Erythroblast (primary cell): ENCODE results near the gene KSR1.
"Not testable (repeated sequence)": the region's sequence is repeated elsewhere in the genome, so short reads cannot be mapped to it uniquely, and the experiment has no call there.

ENCODE experiments used
- DNase-seq, 2 experiments: peaks; one replicate each; lab custom pipeline; 2025; lab: John Stamatoyannopoulos, UW
- GATA1 ChIP-seq: IDR thresholded peaks from 2 replicates; pipeline ENCODE4 v1.6.1; 2011; ENCODE audit warnings: low read depth, mild to moderate bottlenecking, control low read depth, low read length, moderate library complexity
- POLR2A ChIP-seq: IDR thresholded peaks from 2 replicates; pipeline ENCODE4 v1.6.1; 2011; ENCODE audit warnings: mild to moderate bottlenecking, low read length

KSR1 gene

DNA sequence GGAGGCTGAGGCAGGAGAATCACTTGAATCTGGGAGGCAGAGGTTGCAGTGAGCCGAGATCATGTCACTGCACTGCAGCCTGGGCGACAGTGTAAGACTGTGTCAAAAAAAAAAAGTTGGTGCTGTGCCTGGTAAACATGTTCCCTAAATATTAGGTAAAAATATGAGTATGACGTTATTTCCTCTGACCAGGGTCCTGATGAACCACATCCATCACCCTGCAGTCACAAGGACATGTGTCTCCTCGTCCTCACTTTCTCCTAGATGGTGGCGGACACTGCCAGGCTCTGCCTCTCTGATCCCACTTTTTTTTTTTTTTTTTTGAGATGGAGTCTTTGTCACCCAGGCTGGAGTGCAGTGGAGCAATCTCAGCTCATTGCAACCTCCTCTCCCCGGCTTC, 203.4 kb downstream of the KSR1 start:
- TF ChIP-seq GATA1 = no peak
- no peak for TF ChIP-seq POLR2A
- no peak for DNase-seq

DNA sequence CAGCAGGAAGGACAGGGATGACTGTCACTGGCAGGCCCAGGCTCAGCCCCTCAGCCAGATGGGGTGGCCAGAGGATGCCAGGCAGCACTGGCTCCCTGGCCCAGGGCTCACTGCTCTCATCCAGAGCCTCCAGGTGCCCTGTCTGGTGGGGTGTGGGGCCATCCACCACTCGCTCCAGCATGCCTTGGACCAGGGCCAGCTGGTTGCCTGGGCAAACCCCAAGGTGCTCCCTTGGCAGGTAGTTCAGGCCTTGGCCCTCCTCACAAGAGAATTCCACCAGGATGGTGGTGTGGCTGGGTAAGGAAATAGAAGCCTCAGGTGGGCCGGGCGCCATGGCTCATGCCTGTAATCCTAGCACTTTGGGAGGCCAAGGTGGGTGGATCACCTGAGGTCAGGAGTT, 204.2 kb downstream of the KSR1 start:
- no peak for DNase-seq
- TF ChIP-seq POLR2A = no peak
- no peak for TF ChIP-seq GATA1

DNA sequence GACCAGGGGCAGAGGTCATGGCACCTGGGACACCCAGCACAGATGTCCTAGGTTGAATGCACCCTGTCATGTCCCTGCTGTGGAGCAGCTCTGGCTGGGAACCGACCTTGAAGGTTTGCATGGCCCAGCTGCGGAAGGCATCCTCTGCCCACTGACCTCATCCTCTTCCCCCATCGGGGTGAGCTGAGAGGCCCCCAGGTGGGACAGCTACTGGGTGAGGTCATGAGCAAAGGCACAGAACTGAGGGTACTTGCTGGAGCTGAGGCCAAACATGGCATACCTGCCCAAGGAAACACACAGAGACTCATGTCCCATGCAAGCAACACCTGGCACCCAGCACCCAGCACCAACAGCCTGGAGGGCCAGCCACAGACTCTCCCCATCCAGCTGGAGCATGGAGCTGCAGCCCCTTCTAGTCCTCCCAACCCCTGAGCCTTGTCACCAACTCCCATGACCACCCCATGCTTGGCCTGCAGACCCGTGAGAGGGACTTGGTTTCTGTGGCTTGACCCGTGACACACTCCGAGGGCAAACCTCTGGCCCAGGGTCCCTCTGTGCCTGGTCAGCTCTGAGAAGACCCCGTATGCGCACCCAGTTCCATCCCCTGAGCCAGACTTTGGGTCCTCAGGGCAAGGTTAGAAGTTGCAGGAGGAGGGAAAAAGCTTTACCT, 207.8 kb downstream of the KSR1 start:
- no peak for DNase-seq
- TF ChIP-seq POLR2A = no peak
- TF ChIP-seq GATA1 = no peak

DNA sequence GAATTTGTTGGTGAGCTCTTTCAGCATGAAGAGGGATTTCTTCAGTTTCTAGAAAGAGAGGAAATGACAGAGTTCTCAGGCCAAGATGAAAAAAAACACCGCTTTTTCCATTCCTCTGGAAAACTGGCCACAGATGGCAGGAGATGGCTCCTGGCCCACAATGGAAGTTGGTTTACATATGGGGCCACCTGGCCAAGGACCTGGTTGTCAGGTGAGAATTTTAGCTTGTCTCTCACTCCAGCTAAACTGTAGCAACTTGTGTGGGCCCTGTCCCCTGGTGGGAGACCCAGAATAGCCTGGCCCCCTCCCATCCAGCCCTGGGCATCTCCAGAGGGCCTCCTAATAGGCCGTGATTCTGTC, 208.3 kb downstream of the KSR1 start:
- TF ChIP-seq POLR2A = no peak
- no peak for TF ChIP-seq GATA1

DNA sequence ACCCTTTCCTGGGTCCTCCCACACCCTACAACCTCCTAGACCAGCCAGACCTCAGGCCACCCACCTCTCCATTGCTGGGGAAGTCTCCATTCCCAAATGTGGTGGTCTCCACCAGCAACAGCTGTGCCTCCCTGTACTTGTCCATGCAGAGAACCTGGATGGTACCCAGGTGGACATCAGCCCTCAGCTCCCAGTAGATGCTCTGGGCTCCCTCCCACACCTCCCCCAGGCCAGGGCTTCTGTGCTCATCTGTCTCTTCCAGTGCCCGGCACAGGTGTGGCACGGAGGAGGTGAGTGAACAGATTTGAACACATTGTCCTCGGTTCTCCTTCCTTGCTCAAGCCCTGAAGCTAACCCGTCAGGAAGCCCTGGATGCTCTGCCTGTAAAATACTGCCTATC, 209.3 kb downstream of the KSR1 start:
- DNase-seq = no peak
- TF ChIP-seq POLR2A = no peak
- TF ChIP-seq GATA1 = no peak

More for the DNA sequence above, 208.3 kb downstream of the KSR1 start:
- DNase-seq = no peak

DNA sequence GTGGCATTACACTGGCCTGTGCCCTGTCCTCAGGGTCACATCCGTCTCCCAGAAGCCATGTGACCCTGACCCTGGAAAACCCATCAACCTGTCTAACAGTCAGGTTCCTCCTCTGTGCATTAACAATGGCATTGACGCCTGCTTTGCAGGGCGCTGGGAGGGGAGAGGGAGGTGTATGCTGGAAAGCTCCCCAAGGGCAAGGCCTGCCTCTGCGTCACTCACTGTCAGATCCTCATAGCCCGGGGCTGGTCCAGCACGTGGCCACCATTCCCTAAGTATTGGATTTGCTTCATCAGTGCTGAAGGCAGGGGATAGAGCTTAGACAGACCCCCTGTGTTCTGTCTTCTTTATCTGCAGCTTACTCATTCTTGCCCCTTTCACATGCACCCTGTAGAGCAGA, 210.0 kb downstream of the KSR1 start:
- DNase-seq = not testable (repeated sequence)

DNA sequence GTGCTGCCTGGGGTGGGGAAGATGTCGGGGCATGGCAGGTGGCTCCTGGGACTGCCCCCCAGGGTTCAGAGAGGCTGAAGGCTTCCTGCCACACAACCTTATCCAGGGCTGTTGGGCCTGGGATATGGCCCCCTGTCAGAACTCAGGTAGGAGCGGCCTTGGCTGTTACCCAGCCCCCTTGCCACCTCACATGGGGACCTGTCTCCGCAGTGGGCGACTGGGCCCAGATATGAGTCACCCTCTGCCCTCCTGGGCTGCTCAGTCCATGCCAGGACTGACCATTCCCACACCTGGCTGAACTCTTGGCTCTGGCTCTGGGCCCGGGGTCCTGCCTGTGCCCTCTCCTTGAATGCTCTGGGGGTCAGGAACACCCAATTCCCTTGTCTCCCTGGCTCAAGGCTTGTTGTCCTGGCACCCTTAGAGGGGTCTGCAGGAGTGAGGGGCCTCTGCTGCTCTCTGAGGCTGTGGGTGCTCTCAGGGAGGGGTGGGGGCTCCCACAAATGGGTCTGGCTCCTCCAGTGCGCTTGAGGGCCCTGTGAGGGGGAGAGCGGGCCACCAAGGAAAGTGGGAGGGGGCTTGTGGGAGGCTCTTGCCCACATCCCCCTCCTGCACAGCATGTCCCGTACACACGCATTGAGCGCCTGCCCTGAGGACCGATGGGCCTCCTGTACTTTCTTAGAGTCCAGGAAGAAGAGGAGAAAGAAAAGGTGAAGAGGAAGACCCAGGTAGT, 210.7 kb downstream of the KSR1 start:
- no peak for DNase-seq
- TF ChIP-seq GATA1 (no peak), POLR2A (no peak)

DNA sequence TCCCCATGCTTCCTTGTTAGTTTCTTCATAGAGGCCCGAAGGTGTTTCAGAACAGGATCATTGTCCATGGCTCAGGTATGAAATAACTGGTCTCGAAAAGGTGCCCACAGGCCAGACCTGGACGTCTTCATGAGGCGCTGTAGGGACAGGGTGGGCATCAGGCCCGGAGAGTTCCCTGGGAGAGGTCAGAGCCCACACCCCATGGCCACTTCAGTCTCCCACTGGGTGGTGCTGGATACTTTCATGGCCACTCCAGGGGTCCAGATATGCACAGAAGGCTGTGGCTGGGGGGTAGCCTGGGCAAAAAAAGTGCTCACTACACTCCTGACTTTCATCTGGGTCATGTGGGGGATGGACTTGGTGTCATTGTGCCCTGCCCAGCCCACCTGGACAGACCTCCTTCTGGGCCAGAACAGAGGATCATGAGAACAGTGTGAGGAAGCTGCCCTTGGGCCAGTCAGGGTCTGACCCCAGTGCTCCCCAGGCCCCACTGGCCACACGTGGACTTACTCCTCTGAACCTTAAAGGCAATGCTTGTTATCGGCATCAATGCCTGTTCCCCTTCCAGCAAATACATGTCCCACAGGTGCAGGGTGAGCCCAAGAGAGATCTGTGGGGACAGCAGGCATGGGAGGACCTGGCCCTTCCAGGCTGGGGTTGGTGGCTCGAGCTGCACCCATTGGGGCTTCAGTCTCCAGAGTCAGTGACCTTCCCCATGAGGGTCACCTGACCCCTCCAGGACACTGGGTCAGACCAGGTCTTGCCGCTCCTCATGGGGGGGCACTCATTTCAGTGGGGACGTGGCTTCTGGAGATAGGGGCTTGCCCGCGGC, 211.6 kb downstream of the KSR1 start:
- DNase-seq = no peak
- no peak for TF ChIP-seq POLR2A
- TF ChIP-seq GATA1 = no peak

DNA sequence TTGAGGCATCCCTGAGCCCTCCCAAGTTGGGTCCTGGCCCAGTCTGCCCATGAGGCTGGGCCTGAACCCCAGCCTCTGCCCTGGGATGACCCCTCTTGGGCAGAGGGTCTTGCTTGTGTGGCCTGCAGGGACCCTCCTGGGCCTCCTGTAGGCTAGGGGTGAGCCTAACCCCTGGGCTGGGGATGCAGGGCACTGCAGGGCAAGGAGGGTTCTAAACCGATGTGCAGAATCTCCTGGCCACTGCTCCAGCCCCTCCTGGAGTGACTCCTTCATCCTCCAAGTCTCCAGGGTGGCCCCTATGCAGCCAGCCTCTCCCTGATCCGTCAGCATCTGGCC, 212.2 kb downstream of the KSR1 start:
- TF ChIP-seq POLR2A (no peak), GATA1 (no peak)
- no peak for DNase-seq

DNA sequence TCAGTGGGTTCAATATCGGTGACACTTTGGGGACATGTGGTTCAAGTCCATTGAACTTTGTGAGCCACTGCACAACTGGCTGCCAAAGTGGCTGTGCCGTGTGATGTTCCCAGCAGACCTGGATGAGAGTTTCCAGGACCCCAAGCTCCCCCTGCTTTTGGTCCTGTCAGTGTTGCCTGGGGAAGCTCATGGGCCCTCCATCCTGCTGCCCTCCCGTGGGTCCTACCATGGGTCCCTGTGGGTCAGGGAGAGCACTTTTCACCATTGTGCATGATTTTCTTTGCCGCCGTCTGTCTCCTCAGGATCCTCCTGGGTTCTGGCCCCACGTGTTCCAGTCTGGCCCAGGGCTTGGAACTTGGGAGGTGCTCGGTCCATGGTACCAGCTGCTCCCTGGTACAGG, 212.9 kb downstream of the KSR1 start:
- TF ChIP-seq GATA1 (no peak), POLR2A (no peak)

DNA sequence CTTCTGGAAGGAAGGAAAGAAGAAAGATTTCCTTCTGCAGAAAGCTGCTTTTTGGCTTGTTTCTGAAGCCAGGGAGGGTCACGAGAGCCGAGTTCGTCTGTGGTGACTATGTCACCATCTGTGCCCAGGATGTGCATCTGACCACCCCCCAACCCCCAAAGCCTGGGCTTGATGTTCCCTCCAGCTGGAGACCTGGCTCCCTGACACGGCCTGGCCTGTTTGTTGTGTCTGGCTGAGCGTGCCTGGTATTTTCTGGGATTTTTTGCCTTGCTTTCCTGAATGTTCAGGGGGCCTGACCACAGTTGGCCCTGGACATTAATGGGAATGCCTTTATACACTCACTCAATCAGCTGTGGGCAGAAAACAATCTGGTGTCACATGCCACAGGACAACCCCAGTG, 213.6 kb downstream of the KSR1 start:
- TF ChIP-seq POLR2A = no peak
- no peak for TF ChIP-seq GATA1
- DNase-seq = no peak

More for the DNA sequence above, 212.9 kb downstream of the KSR1 start:
- DNase-seq = no peak

DNA sequence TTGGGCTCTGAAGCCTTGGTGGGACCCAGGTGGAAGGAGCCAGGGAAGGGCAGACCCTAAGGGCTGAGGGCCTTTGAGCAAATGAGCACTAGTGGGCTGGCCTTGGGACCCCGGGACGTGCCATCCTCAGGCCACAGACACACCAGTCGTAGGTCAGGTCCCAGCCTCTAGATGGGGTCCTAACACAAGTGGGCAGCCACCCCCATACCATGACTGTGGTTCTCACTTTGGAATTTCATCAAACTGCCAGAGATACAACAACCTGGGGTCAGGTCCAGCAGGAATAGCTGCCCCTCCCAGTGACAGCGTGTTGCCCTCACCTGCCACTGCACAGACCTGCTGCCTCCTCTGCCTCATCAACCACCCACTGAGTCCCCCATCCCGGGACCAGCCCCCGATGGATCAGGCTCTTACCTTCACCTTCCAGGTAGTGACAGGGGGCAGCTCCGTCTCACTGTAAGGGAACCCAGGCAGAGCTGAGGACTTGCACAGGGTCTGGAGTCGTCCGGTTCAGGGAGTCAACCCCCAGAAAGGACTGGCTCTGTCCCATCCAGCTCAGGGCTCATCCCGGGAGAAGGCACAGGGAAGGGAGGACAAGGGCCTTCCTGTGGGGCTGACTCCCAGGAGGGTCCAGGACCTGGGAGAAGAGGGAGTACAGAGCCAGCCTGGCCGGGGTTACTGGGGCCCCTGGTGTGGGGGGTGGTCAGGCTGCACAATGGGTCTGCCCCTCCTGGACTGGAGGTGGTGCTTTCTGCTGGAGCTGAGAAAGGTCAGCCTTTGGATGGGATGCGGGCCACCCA, 214.7 kb downstream of the KSR1 start:
- no peak for DNase-seq

DNA sequence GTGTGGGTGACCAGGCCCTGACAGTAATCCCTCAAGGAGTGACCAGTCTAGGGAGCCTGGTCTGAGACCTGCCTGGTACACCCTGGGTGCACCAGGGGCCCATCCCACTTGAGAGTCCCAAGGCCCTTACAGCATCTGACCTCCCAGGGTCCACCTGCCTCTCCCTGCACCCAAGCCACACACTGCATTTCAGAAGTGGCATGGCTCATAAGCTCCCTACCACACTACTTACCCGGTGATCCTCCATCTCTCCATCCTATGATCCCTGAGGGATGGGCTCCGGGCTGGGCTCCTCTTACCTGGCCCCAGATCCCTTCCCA, 215.3 kb downstream of the KSR1 start:
- TF ChIP-seq GATA1 (no peak), POLR2A (no peak)
- DNase-seq = no peak

More for the DNA sequence above, 214.7 kb downstream of the KSR1 start:
- TF ChIP-seq POLR2A = no peak

DNA sequence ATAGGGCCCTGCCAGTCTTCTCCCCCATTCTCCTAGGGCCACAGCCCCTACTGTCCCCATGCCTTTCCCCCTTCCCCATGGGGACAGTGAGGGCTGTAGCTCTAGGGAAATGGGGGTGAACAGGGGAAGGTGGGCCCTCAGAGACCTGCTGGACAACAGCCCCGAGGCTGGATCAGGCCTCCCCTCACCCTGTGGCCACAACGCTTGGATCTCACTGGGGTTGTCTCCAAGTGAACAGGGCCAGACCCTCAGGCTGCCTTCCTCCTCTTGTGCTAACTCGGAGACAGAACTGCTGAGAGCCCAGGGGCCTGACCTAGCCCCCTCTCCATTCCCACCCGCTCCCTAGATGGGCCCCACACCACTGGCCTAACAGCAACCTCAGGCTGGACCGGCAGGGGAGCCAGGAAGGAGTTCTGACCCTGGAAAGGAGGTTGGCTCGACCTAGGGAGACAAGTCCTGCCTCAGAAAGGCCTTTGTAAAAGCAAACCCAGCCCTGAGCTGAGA, 215.8 kb downstream of the KSR1 start:
- DNase-seq = not testable (repeated sequence)
